ENCODE data around the gene MAD1L1. TPM values are rescaled to one million over a fixed set of nuclear protein-coding genes. Genes with fewer than 3 reads are reported as not detected.
"Not testable (repeated sequence)": the region's sequence is repeated elsewhere in the genome, so short reads cannot be mapped to it uniquely, and the experiment has no call there.

MAD1L1 gene
- total and polyA plus RNA-seq, 10 donors = 47.3 to 118 (median 68.2) TPM

- Histone ChIP-seq H3K4me3 (no peak overlapping the region), H3K4me1 (peaks cover 0 to 29% (median 4%) of the 10 kb centered on the region in 6 donors), H3K36me3 (peaks cover 0 to 77% (median 0%) of the 10 kb centered on the region in 6 donors), H3K27ac (no peak overlapping the region), H3K9me3 (no peaks in the 10 kb centered on the region), H3K27me3 (replicated peaks in 1 of 7) (no peaks in the 10 kb centered on the region)
- intact Hi-C loops (cut with DNase I; ENCODE audit: low total_unique reads) = no loop called here
- peak; percentile 72 for DNase-seq
- TF ChIP-seq POLR2AphosphoS5 (IDR thresholded peaks at IDR 0.05) (no peak), CTCF (IDR thresholded peaks at IDR 0.05 in 8 of 11, conservative IDR thresholded peaks at IDR 0.05 in 3 of 11) (no peak), POLR2A (IDR thresholded peaks at IDR 0.05) (no peak)
- 43 to 86% (median 58%) methylated on average over 1 to 11 of the region's 11 CpGs for WGBS, 5 donors
These were observed 388.8 kb downstream of the MAD1L1 start for GRCh38 chr7:1843921-1844335.

- Histone ChIP-seq H3K4me1 (peaks cover 0 to 29% (median 4%) of the 10 kb centered on the region in 6 donors), H3K9me3 (no peaks in the 10 kb centered on the region), H3K27ac (no peak overlapping the region), H3K4me3 (no peak overlapping the region), H3K36me3 (peaks cover 0 to 73% (median 0%) of the 10 kb centered on the region in 6 donors), H3K27me3 (replicated peaks in 1 of 7) (no peaks in the 10 kb centered on the region)
- intact Hi-C loops (cut with DNase I; ENCODE audit: low total_unique reads) = no loop called here
- WGBS, 5 donors = 64 to 76% (median 74%) methylated on average over 26 of the region's 26 CpGs
- peak; percentile 53 for DNase-seq
- TF ChIP-seq POLR2A (IDR thresholded peaks at IDR 0.05) = no peak
- no peak for TF ChIP-seq CTCF (IDR thresholded peaks at IDR 0.05 in 8 of 11, conservative IDR thresholded peaks at IDR 0.05 in 3 of 11)
- no peak for TF ChIP-seq POLR2AphosphoS5 (IDR thresholded peaks at IDR 0.05)
These were observed 389.4 kb downstream of the MAD1L1 start for GRCh38 chr7:1843271-1843861.

GRCh38 chr7:1842321-1843221 lies 390.2 kb downstream of the MAD1L1 start:
- DNase-seq = peak; percentile 69
- peaks cover 0 to 29% (median 4%) of the 10 kb centered on the region in 6 donors for H3K4me1 ChIP-seq
- peaks cover 0 to 70% (median 0%) of the 10 kb centered on the region in 6 donors for H3K36me3 ChIP-seq
- no peak for TF ChIP-seq POLR2A (IDR thresholded peaks at IDR 0.05)
- 85 to 95% (median 94%) methylated on average over 21 to 31 of the region's 31 CpGs for WGBS, 5 donors
- no peaks in the 10 kb centered on the region for H3K9me3 ChIP-seq
- no peaks in the 10 kb centered on the region for H3K27me3 ChIP-seq (replicated peaks in 1 of 7)
- intact Hi-C loops (cut with DNase I; ENCODE audit: low total_unique reads) = no loop called here
- no peak overlapping the region for H3K4me3 ChIP-seq
- H3K27ac ChIP-seq = no peak overlapping the region

- H3K4me3 ChIP-seq; intact Hi-C loops (cut with DNase I; ENCODE audit: low total_unique reads); H3K27ac ChIP-seq; H3K9me3 ChIP-seq; H3K27me3 ChIP-seq (replicated peaks in 1 of 7): not testable (repeated sequence)
- WGBS, 5 donors = 82 to 91% (median 84%) methylated on average over 29 to 40 of the region's 40 CpGs
- H3K4me1 ChIP-seq = peaks cover 0 to 24% (median 4%) of the 10 kb centered on the region in 6 donors
- peaks cover 0 to 61% (median 0%) of the 10 kb centered on the region in 6 donors for H3K36me3 ChIP-seq
- peak; percentile 66 for DNase-seq
These were observed 391.3 kb downstream of the MAD1L1 start for GRCh38 chr7:1841286-1842021.

- H3K4me3 ChIP-seq; H3K27me3 ChIP-seq (replicated peaks in 1 of 7); H3K27ac ChIP-seq; H3K9me3 ChIP-seq; intact Hi-C loops (cut with DNase I; ENCODE audit: low total_unique reads): not testable (repeated sequence)
- H3K4me1 ChIP-seq = peaks cover 0 to 24% (median 4%) of the 10 kb centered on the region in 6 donors
- peak; percentile 64 for DNase-seq
- H3K36me3 ChIP-seq = peaks cover 0 to 57% (median 0%) of the 10 kb centered on the region in 6 donors
- 90 to 97% (median 93%) methylated on average over 5 to 18 of the region's 18 CpGs for WGBS, 5 donors
These were observed 392.0 kb downstream of the MAD1L1 start for GRCh38 chr7:1840744-1841143.
